GM18909 (cell line): ENCODE measurements around the gene IFNE.
A peak's percentile ranks its signal among the peaks of the same experiment; 100 is the strongest.

ENCODE experiments used
- ATAC-seq: cut with Tn5 transposase; IDR thresholded peaks from one replicate; pipeline ENCODE4 v1.9.1; 2021; ENCODE audit warnings: mild to moderate bottlenecking; ENCODE audit not compliant: unreplicated experiment, poor library complexity

IFNE gene, protein sequence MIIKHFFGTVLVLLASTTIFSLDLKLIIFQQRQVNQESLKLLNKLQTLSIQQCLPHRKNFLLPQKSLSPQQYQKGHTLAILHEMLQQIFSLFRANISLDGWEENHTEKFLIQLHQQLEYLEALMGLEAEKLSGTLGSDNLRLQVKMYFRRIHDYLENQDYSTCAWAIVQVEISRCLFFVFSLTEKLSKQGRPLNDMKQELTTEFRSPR

DNA sequence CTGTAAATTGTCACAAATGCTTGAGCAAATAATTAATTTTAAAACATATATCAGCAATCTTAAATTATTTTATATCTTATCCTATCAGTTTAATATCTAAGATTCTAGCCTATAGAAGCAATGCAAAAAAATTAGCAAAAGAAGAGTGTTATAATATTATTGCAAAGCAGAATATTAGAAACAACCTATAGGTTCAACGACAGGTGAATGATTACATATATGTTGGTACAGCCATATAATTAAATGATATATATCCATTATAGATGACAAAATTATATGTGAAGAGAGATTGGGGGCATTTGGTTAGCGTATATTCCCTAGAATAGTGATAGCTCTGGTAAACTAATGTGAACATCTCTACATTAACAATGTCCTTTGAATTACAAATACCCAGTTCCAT lies at the start of gene IFNE:
TSS of gene IFNE (minus strand) at position 101 of the 400 bp plus-strand sequence. CDS start 619 bp downstream, outside the sequence.
- ATAC-seq, result no peak

DNA sequence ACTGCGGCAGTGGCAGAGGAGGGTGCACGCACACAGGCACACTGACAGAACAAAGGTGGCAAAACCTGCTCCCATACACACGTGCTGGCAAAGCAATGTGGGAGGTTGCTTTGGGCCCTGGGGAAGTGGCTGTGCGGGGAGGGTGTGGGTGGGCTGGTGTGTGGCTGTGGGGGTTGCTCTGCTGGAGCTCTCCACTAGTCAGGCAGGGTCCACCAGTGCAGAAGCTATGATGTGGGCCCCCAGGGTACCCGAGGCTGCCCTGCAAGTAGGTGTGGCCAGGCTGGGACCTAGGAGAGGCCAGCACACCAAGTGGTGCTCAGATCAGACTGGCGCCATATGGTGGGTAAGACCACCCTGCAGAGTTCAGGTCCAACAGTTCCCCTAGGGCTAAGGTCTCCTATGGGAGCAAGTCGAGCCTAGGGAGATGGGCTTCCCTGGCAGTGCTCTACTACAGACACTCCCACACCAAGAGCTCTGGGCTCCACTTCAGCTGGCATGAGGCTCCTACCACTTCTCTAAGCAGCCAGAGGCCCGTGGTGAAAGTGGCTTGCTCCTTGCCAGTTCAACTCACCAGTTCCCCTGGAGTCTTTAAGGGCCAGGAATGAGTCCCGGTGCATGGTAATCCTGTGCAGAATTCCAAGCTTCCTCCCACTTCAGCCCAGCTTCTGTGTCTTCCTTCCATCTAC lies 46.2 kb upstream of the IFNE start:
- ATAC-seq, result no peak

DNA sequence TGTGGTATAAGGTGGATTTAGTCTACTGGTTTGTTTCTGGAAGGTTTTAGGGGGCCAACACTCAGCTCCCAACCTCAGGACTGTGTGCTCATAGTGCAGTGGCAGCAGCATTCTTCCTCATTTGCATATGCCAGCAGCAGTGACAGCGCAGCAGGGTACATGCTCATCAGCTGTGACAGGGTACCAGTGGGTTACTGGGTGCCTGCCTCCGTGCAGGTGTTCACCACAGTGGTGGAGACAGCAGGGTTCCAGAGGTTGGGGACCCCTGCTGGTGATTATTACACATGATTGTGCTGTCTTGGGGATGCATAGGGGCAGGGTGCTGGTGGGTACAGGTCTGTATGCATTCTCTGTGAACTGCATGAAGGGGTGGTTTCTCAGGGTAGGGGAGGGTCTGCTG lies 45.5 kb upstream of the IFNE start:
- peak; percentile 61 for ATAC-seq

DNA sequence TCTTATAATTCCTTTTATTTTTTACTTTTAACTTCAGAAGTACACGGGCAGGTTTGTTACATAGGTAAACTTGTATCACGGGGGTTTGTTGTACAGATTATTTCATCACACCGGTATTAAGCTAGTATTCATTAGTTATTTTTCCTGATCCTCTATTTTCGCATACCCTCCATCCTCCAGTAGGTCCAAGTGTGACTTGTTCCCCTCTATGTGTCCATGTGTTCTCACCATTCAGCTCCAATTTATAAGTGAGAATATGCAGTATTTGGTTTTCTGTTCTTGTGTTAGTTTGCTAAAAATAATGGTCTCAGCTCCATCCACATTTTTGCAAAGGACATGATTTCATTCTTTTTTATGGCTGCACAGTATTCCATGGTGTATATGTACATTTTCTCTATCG lies 43.1 kb upstream of the IFNE start:
- no peak for ATAC-seq

DNA sequence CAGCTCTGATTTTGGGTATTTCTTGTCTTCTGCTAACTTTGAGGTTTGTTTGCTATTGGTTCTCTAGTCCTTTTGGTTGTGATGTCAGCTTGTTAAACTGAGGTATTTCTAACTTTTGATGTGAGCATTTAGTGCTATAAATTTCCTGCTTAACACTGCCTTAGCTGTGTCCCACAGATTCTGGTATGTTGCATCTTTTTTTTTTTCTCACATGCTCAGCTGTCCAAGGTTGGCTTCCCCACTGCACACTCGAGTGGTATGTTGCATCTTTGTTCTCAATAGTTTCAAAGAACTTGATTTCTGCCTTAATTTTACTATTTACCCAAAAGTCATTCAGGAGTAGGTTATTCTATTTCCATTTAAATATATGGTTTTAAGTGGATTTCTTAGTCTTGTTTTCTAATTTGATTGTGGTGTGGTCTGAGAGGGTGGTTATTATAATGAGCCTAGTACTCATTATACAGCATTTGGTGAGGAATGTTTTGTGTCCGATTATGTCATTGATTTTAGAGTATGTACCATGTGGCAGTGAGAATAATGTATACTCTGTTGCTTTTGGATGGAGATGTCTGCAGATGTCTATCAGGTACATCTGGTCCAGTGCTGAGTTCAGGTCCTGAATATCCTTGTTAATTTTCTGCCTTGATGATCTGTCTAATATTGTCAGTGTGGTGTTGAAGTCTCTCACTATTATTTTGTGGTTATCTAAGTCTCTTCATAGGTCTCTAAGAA lies 42.2 kb upstream of the IFNE start:
- no peak for ATAC-seq

DNA sequence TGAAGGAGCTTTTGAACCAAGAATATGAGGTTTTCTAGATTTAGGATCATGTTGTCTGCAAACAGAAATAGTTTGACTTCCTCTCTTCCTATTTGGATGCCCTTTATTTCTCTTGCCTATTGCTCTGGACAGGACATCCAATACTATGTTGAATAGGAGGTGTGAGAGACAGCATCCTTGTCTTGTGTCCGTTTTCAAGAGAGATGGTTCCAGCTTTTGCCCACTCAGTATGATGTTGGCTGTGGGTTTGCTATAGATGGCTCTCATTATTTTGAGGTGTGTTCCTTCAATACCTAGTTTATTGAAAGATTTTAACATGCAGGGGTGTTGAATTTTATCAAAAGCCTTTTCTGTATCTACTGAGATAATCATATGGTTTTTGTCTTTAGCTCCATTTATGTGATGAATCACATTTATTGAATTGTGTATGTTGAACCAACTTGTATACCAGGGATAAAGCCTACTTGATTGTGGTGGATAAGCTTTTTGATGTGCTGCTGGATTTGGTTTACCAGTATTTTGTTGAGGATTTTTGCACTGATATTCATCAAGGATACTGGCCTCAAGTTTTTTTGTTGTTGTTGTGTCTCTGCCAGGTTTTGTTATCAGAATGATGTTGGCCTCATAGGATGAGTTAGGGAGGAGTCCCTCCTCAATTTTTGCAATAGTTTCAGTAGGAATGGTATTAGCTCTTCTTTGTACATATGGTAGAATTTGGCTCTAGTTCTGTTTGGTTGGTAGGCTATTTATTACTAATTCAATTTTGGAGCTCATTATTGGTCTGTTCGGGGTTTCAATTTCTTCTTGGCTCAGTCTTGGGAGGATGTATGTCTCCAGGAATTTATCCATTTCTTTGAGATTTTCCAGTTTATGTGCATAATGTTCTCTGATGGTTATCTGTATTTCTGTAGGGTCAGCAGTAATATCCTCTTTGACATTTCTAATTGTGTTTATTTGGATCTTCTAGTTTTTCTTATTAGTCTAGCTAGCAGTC lies 41.2 kb upstream of the IFNE start:
- ATAC-seq, result no peak

DNA sequence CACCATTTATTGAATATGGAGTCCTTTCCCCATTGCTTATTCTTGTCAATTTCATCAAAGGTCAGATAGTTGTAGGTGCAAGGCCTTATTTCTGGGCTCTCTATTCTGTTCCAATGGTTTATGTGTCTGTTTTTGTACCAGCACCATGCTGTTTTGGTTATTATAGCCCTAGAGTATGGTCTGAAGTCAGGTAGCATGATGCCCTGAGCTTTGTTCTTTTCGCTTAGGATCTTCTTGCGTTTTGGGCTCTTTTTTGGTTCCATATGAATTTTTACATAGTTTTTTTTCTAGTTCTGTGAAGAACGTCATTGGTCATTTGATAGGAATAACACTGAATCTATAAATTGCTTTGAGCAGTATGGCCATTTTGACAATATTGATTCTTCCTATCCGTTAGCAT lies 40.2 kb upstream of the IFNE start:
- no peak for ATAC-seq

DNA sequence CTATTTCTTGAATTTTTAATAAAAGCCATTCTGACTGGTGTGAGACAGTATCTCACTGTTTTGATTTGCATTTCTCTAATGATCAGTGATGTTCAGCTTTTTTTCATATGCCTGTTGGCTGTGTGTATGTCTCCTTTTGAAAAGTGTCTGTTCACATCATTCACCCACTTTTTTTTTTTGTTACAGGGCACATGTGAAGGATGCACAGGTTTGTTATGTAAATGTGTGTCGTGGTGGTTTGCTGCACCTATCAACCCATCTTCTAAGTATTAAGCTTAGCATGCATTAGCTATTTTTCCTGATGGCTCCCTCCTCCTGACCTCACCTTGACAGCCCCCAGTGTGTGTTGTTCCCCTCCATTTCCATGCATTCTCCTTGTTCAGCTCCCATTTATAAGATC lies 39.3 kb upstream of the IFNE start:
- no peak for ATAC-seq

DNA sequence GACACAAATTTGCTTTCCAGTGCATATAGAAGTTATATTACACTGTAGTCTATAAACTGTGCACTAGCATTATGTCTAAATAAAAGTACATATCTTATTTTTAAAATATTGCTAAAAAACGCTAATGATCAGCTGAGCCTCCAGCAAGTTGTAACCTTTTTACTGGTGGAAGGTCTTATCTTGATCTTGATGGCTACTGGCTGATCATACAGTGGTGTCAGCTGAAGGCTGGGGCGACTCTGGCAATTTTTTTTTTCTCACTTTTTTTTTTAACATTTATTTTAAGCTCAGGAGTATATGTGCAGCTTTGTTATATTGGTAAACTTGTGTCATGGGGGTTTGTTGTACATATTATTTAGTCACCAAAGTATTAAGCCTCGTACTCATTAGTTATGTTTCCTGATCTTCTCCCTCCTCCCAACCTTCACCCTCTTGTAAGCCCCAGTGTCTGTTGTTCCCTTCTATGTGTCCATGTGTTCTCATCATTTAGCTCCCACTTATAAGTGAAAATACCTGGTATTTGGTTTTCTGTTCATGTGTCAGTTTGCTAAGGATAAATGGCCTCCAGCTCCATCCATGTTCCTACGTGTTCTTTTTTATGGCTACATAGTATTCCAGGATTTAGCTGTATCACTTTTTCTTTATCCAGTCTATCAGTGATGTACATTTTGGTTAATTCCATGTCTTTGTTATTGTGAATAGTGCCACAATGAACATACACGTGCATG lies 38.6 kb upstream of the IFNE start:
- ATAC-seq, result no peak

DNA sequence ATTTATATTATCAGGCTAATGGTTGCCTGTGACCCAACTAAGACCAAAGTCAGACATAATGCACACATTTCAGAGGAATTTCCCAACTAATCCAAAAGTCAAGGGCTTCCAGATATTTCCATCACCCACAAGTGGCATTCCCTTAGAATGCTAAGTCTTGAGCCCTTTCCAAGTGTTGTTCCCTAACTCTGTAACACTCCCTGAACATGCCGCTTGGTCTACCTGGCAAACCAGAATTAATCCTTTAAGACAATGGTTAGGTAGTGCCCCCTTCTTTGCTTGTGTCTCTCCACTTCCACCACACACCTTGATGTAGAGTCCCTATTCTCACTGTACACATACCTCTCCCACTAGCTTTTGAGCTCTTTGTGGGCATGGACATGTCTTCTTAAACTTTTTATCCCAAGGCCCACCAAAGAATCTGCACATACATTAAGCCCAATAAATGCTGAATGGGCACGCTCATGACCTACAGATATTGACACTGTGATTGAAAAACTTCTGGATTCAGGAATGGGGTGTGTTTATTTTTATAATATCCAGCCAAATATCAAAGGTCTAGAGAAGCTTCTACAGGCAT lies 37.8 kb upstream of the IFNE start:
- no peak for ATAC-seq

DNA sequence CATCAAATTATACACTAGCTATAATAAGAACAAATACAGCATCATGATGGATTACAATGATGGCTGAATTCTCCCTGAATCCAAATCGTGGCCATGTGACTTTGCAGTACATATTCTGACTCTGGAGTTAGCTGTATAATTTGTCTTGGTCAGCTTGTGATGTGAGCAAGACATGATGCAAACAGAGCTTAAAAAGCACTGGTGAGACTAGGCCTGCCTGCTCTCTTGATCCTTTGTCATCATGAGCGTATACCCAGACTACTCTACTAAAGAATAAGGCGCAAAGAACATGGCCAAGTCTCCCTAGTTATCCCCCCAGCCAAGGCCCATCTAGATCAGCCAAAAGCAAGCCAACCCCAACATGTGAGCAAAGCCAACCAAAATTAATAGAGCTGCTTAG lies 34.7 kb upstream of the IFNE start:
- no peak for ATAC-seq

DNA sequence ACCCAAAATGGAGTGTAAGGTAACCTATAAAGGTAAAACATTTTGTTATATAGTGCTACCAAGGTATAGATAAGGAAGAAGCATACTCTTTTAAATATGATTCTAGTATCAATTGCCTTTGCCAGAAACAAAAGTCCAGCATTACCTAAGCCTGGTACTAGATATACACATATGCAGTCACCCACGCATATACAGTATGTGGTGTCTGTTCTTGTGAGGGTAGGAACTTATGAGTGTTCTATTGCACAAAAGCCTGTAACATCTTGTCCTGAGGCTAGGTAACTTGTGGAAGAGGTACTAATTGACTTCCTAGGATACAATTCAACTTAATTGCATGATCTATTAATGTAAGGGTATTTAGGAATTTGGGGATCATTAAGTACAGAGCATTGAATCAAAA lies 31.3 kb upstream of the IFNE start:
- no peak for ATAC-seq

DNA sequence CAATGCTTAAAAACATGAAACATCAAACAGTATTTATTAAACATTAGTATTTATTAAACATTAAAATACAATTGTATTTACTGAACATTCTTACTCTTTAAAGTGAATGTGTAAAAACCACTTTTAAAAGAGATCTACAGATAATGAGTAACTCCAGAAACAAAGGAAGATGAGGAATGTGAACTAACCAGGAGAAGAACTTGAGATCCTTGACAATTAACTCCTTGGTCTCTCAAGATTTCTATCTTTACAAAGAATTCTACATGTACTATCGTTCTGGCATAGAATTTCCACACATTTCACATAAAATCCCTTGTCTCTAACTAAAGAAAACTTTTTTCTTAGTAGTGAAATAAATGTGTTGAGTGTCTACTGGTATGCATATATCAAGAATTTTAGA lies 28.7 kb upstream of the IFNE start:
- no peak for ATAC-seq

DNA sequence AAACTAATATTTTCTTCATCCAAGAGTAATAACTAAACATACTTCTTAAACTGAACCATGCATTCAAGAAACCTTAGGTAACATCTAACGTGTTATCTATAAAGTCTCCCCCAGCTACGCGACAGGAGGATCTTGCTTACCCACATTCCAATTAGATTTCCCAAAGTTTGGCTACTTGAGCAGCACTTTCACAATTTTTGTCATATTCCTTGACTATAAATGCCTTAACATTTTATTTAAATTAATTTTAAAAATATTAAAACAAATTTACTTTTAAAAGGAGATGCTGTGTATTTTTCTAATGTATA lies 25.3 kb upstream of the IFNE start:
- ATAC-seq, result no peak

DNA sequence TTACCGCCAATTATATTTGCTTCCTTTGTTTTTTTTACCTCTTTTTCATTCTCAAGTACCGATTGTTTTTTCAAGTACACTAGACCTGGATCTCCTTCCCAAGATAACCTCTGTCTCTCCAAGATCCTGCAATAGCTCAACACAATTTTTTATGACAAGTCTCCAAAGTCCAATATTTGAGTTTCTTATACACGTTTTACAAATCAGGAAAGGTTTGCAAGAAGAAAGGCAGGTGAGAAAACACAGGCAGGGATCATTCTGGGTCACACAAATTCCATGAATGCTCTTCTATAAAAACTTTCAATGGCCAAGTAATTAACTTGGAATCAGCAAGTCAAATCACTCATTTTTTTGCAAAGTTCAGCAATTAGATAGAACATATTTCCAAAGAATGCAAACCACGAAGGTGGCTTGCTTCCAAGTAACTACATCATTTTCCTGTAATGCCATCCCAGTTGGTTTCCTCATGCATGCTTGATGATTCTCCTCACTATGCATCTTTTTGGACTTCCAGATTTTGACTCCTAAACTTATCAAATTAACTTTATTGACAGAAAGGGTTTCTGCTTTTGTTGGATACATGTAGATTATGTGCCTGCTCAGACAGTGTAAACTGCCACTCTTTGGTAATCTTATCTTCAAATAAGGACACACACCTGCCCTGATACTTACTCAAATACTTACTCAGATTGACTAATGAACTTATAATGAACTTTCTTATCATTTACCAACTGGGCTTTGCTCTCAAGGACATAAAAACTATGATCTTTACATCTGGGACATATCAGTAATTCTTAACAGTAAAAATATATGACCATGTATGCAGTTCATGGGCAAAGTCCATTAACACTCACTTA lies 24.7 kb upstream of the IFNE start:
- no peak for ATAC-seq

DNA sequence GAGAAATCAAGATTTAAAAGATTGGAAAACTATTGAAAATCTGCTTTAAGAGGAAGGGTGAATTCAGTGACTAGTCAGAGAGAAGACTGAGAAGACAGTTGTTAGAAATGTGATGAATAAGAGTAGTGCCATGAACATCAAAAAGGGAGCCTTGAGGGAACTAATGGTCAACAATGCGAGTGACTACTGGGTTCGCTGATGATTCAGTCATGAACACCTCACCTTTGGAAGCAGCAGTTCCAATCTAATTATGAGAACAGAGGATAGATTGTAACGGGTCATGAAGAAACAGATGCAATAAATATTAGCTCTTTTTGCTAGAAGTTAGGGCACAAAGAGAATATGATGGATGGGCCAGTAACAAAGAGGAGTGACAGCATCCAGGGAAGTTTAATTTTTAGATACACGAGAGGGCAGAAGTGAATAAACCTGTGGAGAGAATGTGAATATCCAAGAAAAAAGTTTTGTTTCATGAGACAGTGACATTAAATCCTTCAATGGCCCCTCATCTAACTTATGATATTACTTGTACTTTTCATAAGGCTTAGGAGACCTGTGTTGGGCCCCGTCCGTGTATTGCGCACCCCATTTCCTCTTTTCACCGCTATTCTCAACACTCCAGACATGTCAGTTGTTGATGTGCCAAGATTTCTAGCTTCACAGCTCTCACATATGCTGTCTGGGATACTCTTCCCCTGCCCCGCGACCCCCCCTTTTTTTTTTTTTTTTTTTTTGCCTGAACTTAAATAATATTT lies 23.5 kb upstream of the IFNE start:
- no peak for ATAC-seq

DNA sequence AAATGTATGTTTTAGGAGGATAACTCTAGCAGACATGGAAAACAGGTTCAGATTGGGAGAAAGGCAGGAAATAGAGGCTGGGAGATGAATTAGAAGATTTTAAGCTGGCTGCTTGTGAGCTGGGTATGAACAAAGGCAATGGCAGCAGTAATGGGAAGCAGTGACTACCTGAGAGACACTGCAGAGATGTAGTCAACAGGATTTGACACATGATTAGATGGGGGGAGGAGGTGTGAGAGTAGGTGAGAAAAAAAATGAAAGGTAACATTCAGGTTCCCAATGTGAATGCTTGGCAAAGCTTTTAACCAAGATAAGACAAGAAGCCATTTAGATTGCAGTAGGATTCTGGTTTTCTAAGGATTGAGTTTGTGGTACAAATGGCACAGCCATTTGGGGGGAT lies 22.8 kb upstream of the IFNE start:
- no peak for ATAC-seq

DNA sequence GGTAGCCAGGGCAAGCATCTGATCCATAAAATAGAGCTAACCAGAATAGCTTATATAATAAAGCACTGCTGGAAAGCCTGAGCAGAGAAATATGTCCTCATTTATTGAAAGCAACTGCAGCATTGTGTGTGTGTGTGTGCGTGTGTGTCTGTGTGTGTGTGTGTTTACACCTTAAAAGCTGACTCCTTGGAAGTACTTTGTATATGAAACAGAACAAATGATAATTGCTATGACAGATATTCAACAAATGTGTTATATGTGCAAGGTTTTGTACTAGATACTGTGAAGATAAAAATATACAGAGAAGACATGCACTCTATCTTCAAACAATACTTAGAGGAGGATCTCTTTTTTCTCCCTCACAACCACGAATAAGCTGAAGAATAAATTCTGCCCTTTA lies 22.0 kb upstream of the IFNE start:
- ATAC-seq, result no peak
